Breast epithelium (tissue), 3 donors: ENCODE measurements around the gene EPB42.

Experiments
- POLR2A ChIP-seq: fragments of 450-650 bp; IDR thresholded peaks from one replicate; pipeline ENCODE4 v1.6.1; 2016; ENCODE audit warnings: antibody characterized with exemption, mild to moderate bottlenecking, moderate library complexity
- POLR2AphosphoS5 ChIP-seq, 3 donors: sonication (generic); formaldehyde crosslinking; IDR thresholded peaks; one replicate each; pipeline ENCODE4 v1.6.1; 2017; ENCODE audit warnings: antibody characterized with exemption in 3 of 3
- TF ChIP-seq, protein P1 (sequence below), 3 donors: fragments of 450-650 bp; IDR thresholded peaks; one replicate each; pipeline ENCODE4 v1.5.1; 2016 to 2017; ENCODE audit warnings: antibody characterized with exemption in 3 of 3, mild to moderate bottlenecking in 3 of 3, moderate library complexity in 3 of 3

DNA sequence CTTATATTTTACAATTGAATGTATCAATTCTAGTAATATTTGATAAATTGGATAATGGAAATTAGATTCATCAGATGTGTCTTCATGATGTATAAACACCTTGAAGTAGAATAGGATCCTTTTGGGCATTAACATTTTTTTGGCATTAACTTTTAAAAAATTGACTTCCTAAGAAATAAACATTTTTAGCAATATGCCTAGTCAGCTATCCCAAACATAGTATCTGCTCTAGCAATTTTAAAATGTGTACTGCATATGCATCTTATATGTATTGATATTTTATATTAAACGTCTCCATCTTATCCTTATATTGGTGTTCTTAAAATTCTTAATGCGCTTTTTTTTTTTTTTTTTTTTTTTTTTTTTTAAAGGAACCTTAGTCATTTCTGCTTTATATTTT, 27.1 kb downstream of the EPB42 start:
- TF ChIP-seq, protein P1, sequence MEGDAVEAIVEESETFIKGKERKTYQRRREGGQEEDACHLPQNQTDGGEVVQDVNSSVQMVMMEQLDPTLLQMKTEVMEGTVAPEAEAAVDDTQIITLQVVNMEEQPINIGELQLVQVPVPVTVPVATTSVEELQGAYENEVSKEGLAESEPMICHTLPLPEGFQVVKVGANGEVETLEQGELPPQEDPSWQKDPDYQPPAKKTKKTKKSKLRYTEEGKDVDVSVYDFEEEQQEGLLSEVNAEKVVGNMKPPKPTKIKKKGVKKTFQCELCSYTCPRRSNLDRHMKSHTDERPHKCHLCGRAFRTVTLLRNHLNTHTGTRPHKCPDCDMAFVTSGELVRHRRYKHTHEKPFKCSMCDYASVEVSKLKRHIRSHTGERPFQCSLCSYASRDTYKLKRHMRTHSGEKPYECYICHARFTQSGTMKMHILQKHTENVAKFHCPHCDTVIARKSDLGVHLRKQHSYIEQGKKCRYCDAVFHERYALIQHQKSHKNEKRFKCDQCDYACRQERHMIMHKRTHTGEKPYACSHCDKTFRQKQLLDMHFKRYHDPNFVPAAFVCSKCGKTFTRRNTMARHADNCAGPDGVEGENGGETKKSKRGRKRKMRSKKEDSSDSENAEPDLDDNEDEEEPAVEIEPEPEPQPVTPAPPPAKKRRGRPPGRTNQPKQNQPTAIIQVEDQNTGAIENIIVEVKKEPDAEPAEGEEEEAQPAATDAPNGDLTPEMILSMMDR (IDR thresholded peaks at IDR 0.05) = no peak
- TF ChIP-seq POLR2A (no peak), POLR2AphosphoS5 (IDR thresholded peaks at IDR 0.05) (no peak)
